NCI-H510A treated with DMSO at 0.1 percent for 48 hours (cell line): Measurements from ENCODE around the gene ATG2B.
"Not testable (repeated sequence)": the region's sequence is repeated elsewhere in the genome, so short reads cannot be mapped to it uniquely, and the experiment has no call there.

ENCODE experiments used
- DNase-seq: peaks from one replicate; lab custom pipeline; 2025; lab: John Stamatoyannopoulos, UW

The ATG2B gene

GRCh38 chr14:96380735-96381134 is 17.6 kb upstream of the ATG2B start:
- DNase-seq, result no peak

GRCh38 chr14:96376093-96376492 is 13.0 kb upstream of the ATG2B start:
- no peak for DNase-seq

- DNase-seq, result no peak
Measured at GRCh38 chr14:96373538-96373937, 10.4 kb upstream of the ATG2B start.

GRCh38 chr14:96370528-96370927 is 7.4 kb upstream of the ATG2B start:
- no peak for DNase-seq

- DNase-seq, result no peak
Measured at GRCh38 chr14:96368534-96368933, 5.4 kb upstream of the ATG2B start.

- no peak for DNase-seq
Measured at GRCh38 chr14:96364962-96365361, 1.8 kb upstream of the ATG2B start.

GRCh38 chr14:96363751-96364336 is 703 bp upstream of the ATG2B start:
- peak; percentile 55 for DNase-seq

GRCh38 chr14:96362071-96362964 is 823 bp downstream of the ATG2B start:
- peak; percentile 79 for DNase-seq

GRCh38 chr14:96359959-96360358 is 3.2 kb downstream of the ATG2B start:
- DNase-seq, result no peak

GRCh38 chr14:96357216-96357615 is 5.9 kb downstream of the ATG2B start:
- DNase-seq, result no peak

GRCh38 chr14:96354246-96354645 is 8.9 kb downstream of the ATG2B start:
- no peak for DNase-seq

GRCh38 chr14:96352708-96353107 is 10.4 kb downstream of the ATG2B start:
- no peak for DNase-seq

- no peak for DNase-seq
Measured at GRCh38 chr14:96351986-96352385, 11.2 kb downstream of the ATG2B start.

GRCh38 chr14:96349286-96350075 is 13.7 kb downstream of the ATG2B start:
- no peak for DNase-seq

- not testable (repeated sequence) for DNase-seq
Measured at GRCh38 chr14:96347957-96348356, 15.2 kb downstream of the ATG2B start.

GRCh38 chr14:96345669-96346068 is 17.5 kb downstream of the ATG2B start:
- no peak for DNase-seq

GRCh38 chr14:96341323-96341722 is 21.8 kb downstream of the ATG2B start:
- no peak for DNase-seq

GRCh38 chr14:96338551-96338950 is 24.6 kb downstream of the ATG2B start:
- DNase-seq, result no peak

- no peak for DNase-seq
Measured at GRCh38 chr14:96324219-96324618, 38.9 kb downstream of the ATG2B start.

- DNase-seq, result no peak
Measured at GRCh38 chr14:96320605-96321004, 42.5 kb downstream of the ATG2B start.

GRCh38 chr14:96318836-96319235 is 44.3 kb downstream of the ATG2B start:
- DNase-seq, result no peak

GRCh38 chr14:96316087-96316486 is 47.1 kb downstream of the ATG2B start:
- no peak for DNase-seq

- no peak for DNase-seq
Measured at GRCh38 chr14:96310906-96311305, 52.2 kb downstream of the ATG2B start.
